ENCODE data around the gene ARHGAP6.

ARHGAP6 gene

DNA sequence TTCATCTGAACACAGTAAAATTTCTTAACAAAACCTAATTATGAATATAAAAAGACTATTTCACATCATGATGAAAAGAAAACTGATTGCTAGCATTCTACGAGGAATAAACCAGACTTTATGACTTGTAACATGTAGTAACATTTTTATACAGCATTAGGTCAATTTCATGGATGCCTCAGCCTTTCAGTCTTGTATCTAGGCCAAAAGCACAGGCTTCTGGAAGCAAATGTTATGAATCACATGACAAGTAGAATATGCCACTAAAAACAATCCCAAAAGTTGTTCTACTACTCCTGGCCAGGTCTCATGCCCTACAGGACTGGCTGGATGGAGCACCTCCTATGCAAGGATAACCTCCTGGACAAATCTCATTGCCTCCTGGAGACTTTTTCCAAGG is 101.2 kb downstream of the ARHGAP6 start:
- no peak overlapping the region for H3K4me3 ChIP-seq (ENCODE audit: low read depth, low read length)
- TF ChIP-seq MYC (IDR thresholded peaks at IDR 0.05; ENCODE audit: low read depth, low read length), result no peak
- TF ChIP-seq POLR2A (IDR thresholded peaks at IDR 0.05; ENCODE audit: extremely low read depth, insufficient read length), result no peak
- TF ChIP-seq MAX (IDR thresholded peaks at IDR 0.05; ENCODE audit: low read depth, low read length), result no peak
- no peak for TF ChIP-seq CTCF (IDR thresholded peaks at IDR 0.05; ENCODE audit: low read depth, low read length)
- DNase-seq (ENCODE audit: low read depth), result no peak

DNA sequence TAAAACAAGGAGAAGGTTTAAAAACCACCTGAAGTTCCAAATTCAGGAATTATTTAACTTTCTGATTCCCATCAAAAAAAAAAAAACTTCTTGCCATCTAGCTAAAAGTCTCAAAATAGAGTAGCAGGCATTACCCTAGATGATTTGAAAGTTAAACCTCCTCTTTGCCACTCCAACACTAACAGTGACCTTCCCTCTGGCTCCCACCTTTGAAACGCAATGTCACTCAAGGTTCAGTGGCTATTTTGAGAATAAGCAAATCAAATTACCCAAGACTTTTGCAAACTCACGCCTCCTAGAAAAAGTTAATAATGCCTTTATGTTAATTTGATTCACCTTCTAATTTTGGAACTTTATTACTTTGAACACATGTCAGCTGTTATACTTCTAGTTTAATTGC is 103.2 kb downstream of the ARHGAP6 start:
- no peak overlapping the region for H3K4me3 ChIP-seq (ENCODE audit: low read depth, low read length)
- TF ChIP-seq MYC (IDR thresholded peaks at IDR 0.05; ENCODE audit: low read depth, low read length), result no peak
- TF ChIP-seq CTCF (IDR thresholded peaks at IDR 0.05; ENCODE audit: low read depth, low read length), result no peak
- TF ChIP-seq MAX (IDR thresholded peaks at IDR 0.05; ENCODE audit: low read depth, low read length), result no peak
- TF ChIP-seq POLR2A (IDR thresholded peaks at IDR 0.05; ENCODE audit: extremely low read depth, insufficient read length), result no peak
- DNase-seq (ENCODE audit: low read depth), result no peak

DNA sequence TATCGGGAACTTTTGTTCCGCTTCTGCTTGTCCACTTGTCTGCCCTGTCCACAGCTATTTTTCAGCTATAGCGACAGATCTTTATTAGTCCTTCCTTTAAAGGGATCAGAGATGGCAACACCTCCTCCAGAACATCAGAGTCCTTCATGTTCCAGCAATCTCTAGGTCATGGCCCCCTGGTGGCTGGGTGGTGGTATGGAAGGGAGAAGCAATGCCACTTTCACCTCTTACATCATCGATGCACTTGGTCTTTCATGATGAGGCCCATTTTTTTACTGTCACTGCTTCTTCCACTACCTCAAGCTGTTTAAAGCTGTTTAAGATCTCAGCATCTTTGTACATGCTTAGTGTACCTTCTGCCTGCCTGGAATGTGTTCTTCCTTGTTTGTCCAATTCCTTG is 106.7 kb downstream of the ARHGAP6 start:
- peak; percentile 46 for DNase-seq (ENCODE audit: low read depth)
- H3K4me3 ChIP-seq (ENCODE audit: low read depth, low read length), result no peak overlapping the region
- peak; percentile 55 for TF ChIP-seq CTCF (IDR thresholded peaks at IDR 0.05; ENCODE audit: low read depth, low read length)
- no peak for TF ChIP-seq MAX (IDR thresholded peaks at IDR 0.05; ENCODE audit: low read depth, low read length)

- TF ChIP-seq MYC (IDR thresholded peaks at IDR 0.05; ENCODE audit: low read depth, low read length) (no peak), MAX (IDR thresholded peaks at IDR 0.05; ENCODE audit: low read depth, low read length) (no peak), POLR2A (IDR thresholded peaks at IDR 0.05; ENCODE audit: extremely low read depth, insufficient read length) (no peak), CTCF (IDR thresholded peaks at IDR 0.05; ENCODE audit: low read depth, low read length) (no peak)
- no peak for DNase-seq (ENCODE audit: low read depth)
- H3K4me3 ChIP-seq (ENCODE audit: low read depth, low read length), result no peak overlapping the region
Measured at GRCh38 chrX:11557120-11557519, 108.6 kb downstream of the ARHGAP6 start.

DNA sequence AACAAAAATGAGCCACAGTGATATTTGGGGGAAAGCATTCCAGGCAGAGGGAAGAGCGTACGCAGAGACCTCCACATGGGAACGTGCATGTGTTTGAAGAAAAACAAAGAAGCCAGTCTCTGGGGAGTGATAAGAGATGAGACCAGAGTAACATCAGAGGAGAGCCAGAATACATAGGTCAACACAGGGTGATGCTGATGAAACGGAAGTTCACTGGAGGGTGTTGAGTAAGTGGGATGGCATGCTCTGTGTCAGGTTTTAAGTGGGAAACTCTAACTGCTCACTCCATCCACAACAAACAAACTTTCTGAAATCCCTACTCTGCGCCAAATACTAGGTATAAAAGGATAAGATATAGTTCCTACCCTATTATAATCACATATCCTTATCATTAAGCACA is 110.0 kb downstream of the ARHGAP6 start:
- TF ChIP-seq POLR2A (IDR thresholded peaks at IDR 0.05; ENCODE audit: extremely low read depth, insufficient read length), result no peak
- TF ChIP-seq MAX (IDR thresholded peaks at IDR 0.05; ENCODE audit: low read depth, low read length), result no peak
- no peak for TF ChIP-seq CTCF (IDR thresholded peaks at IDR 0.05; ENCODE audit: low read depth, low read length)
- DNase-seq (ENCODE audit: low read depth), result no peak
- no peak overlapping the region for H3K4me3 ChIP-seq (ENCODE audit: low read depth, low read length)

DNA sequence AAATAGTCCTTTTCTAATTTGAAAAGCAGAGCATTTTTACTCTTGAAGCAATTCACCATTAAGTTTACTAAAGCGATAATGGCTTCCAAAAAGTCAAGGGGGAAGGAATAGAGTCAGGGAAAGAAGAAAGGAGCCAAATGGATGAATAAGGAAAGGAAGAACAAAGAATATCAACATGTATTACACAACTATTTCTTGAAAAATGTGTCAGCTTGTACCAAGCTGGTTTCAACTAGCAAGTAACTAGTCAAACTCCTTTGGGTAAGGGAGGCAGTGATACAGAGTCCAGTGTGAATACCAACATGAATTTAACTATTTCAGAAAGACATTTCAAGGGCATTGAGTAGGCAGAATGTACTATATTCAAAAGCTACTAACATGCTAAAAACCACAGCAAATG is 112.1 kb downstream of the ARHGAP6 start:
- no peak for DNase-seq (ENCODE audit: low read depth)
- H3K4me3 ChIP-seq (ENCODE audit: low read depth, low read length), result no peak overlapping the region
- TF ChIP-seq MYC (IDR thresholded peaks at IDR 0.05; ENCODE audit: low read depth, low read length) (no peak), CTCF (IDR thresholded peaks at IDR 0.05; ENCODE audit: low read depth, low read length) (no peak), POLR2A (IDR thresholded peaks at IDR 0.05; ENCODE audit: extremely low read depth, insufficient read length) (no peak), MAX (IDR thresholded peaks at IDR 0.05; ENCODE audit: low read depth, low read length) (no peak)
